Measurements from ENCODE around the gene INAVA.
A peak's percentile ranks its signal among the peaks of the same experiment; 100 is the strongest.

The INAVA gene

DNA sequence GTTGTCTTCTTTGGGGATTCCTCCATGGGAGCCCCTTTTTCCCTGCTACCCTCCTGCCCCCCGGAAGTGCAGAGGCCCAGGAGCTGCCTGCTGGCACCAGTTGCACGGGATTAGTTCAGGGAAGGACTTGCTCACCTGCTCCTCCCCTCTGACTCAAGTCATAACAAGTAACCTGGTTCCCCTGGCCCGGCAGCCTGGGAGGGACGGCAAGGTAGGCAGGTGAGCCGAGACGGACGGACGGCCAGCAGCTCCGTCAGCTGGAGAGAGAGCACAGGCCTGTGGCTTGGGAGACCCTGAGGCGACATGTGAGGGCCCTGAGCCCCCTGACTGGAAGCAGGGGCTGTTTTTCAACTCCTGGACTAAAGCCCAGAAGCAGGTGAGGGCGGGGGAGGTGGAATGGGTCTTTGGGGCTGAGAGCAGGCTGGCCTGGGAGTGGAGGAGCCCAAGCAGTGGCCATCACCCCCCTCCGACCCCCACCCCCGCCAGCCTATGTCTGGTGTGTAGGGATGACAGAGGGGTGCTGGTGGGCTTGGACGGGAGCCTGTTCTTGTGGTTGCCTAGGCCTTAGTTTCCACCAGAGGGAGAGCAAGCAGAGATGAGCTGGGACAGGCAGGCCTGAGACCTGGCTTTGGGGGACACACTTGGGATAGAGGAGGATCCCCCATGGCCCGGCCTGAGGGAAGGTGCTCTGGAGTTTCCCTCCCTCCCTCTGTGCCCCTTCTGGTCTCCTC is at the start of gene INAVA:
Gene INAVA, plus strand, starts transcription at position 189 of the 731 bp plus-strand sequence. CDS start 3,501 bp downstream, outside the sequence.
- H3K27ac ChIP-seq: peak within 1 kb of the TSS; percentile 94
- DNase-seq (ENCODE audit: low read depth, low spot score): peak; percentile 78

DNA sequence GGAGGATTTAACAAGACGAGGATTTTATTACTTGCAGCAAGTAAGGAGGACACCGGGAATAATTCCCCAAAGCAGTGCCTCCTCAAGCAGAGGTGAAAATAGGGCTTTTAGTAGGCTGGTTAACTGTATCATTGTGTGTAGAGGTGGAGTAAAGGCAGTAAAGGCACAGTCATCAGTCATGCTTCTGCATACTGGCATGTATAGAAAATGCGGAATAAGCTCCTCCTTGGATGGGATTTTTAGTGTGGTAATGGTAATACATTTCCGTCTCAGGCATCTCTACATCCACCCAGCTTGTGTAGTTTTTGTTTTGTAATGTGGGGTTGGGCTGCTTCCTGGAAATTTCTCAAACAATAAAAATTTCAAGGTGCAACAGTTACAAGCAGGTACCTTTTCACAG is 49.3 kb upstream of the INAVA start:
- no peak for DNase-seq (ENCODE audit: low read depth, low spot score)
- H3K27ac ChIP-seq: no peak overlapping the region

DNA sequence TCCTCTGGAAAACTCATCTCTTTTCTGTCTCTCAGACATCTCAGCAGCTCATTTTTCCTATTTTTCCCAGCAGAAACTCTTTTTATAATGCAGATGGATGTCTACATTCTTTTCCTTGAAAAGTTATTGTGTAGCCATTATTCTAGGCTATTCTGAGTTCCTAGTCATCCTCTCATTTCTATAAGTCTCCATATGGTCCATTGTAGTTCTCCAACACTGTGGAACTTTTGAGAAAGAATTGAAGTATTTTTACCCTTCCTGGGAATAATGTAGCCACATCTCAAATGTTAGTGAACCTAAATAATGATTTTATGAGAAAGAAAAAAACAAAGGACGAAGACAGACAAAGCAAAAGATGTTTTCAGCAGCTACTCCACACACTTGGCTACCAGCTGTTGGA is 48.3 kb upstream of the INAVA start:
- no peak overlapping the region for H3K27ac ChIP-seq
- DNase-seq (ENCODE audit: low read depth, low spot score): no peak

GRCh38 chr1:200849430-200849829 is 45.3 kb upstream of the INAVA start:
- no peak for DNase-seq (ENCODE audit: low read depth, low spot score)
- no peak overlapping the region for H3K27ac ChIP-seq

- H3K27ac ChIP-seq: peak overlapping the region; percentile 4
- DNase-seq (ENCODE audit: low read depth, low spot score): peak; percentile 16
Observed at GRCh38 chr1:200850554-200850953, 44.1 kb upstream of the INAVA start.

DNA sequence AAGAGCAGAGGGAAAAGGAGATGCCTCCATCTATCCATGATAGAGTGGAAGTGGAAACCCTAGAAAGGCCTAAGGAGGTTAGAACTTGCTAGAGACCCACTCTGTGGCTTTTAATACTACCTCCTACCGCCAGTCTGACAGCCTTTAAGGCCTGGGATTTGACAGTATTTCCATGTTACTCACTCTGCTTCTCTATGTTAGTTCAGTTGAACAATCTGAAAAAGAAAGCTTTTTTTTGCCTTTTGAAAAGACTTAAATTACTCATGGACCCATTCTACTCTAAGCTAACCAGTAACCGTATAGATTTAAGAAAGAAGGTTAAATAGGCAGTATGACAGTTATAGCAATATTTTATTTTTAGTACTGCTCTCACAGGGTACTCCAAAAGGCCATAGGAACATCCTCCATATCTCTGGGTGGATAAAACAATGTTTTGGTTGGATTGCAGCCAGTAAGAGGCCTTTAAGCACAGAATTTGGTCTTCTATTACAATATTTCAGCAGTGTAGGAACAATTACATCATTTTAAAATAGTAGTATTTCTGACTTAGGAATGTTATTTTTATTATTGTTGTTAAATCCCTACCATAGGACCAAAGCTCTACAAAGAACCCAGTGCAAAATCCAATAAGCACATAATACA is 37.9 kb upstream of the INAVA start:
- H3K27ac ChIP-seq: no peak overlapping the region
- DNase-seq (ENCODE audit: low read depth, low spot score): no peak

- DNase-seq (ENCODE audit: low read depth, low spot score): no peak
- H3K27ac ChIP-seq: no peak overlapping the region
Observed at GRCh38 chr1:200857804-200858203, 36.9 kb upstream of the INAVA start.

DNA sequence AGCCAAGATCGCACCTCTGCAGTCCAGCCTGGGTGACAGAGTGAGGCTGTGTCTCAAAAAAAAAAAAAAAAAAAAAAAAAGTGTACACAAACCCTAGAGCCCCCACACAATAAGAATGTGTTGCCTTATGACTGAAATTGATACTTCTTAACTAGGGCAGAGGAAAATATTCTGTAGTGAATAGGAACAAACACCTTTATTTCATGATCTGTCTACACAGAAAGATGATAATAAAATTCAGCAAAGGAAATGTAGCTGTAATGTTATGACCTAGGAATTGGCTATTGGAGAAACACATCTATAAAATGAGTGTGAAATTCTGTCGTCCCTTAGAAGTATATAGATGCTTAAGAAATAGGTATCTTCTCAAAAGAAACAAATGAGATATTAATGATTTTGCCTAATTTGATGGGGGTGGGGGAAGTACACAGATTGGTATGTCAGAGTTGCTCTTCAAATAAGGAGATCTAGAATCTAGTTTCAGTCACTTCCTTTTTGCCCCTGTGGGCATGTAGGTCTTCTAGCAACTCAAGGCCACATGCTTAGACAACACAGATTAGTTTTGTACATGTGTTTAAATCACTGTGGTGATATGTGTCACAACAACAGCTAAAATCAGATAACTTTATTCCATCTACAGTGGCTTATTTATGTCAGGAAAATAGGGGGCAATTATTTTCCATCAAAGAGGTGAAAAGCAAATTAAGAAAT is 32.6 kb upstream of the INAVA start:
- H3K27ac ChIP-seq: no peak overlapping the region
- no peak for DNase-seq (ENCODE audit: low read depth, low spot score)

DNA sequence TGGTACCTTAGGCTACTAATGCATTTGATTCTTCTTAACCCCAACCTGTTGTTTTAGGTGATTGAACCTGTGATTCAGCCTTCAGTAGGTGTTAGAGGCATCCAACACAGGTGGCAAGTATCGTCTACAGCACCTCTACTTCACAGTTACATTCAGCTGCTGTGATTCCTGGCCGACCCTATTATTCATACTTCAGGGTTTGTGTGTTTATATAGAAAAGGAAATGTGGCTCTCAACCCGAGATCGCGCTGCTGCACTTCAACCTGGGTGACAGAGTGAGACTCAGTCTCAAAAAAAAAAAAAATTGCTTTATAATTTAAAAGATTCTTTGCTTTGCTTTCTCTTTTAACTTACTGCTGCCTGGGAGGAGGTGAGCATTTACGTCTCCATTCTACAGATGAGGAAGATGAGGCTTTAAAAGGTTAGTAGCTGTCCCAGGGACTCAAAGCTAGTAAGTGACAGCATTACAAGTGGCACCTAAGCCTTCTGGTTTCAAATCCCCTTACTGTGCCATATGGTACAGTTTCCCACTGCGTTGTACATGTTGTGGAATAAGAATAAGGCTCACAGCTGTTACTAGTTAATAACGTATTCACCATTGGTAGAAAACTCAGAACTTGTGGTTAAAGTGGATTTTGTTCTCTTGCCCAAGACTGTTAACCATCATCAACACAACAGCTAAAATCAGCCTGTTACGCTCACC is 31.8 kb upstream of the INAVA start:
- no peak overlapping the region for H3K27ac ChIP-seq
- DNase-seq (ENCODE audit: low read depth, low spot score): no peak

GRCh38 chr1:200866116-200866515 is 28.6 kb upstream of the INAVA start:
- DNase-seq (ENCODE audit: low read depth, low spot score): no peak
- no peak overlapping the region for H3K27ac ChIP-seq

- DNase-seq (ENCODE audit: low read depth, low spot score): no peak
- H3K27ac ChIP-seq: no peak overlapping the region
Observed at GRCh38 chr1:200866521-200866920, 28.2 kb upstream of the INAVA start.

- DNase-seq (ENCODE audit: low read depth, low spot score): no peak
Observed at GRCh38 chr1:200867018-200867811, 27.5 kb upstream of the INAVA start.

DNA sequence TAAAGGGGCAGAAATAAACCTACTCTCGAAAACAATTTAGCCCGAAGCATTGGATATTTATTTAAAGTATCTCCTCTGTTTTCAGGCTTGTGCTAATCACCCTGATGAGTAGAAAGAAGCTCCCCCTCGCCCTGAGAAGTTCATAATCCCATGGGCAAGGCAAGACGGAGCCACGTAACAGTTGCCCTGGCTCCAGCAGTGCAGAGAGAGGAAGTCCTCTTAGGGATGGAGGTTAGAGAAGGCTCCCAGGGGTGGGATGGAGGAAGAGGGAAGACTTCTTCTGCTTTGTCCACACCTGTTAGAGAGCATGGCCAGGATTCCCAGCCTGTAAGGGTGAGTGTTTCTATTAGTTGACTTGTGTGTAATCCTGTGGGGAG is 25.3 kb upstream of the INAVA start:
- H3K27ac ChIP-seq: no peak overlapping the region
- DNase-seq (ENCODE audit: low read depth, low spot score): no peak

More at GRCh38 chr1:200867018-200867811, 27.5 kb upstream of the INAVA start:
- H3K27ac ChIP-seq: no peak overlapping the region

DNA sequence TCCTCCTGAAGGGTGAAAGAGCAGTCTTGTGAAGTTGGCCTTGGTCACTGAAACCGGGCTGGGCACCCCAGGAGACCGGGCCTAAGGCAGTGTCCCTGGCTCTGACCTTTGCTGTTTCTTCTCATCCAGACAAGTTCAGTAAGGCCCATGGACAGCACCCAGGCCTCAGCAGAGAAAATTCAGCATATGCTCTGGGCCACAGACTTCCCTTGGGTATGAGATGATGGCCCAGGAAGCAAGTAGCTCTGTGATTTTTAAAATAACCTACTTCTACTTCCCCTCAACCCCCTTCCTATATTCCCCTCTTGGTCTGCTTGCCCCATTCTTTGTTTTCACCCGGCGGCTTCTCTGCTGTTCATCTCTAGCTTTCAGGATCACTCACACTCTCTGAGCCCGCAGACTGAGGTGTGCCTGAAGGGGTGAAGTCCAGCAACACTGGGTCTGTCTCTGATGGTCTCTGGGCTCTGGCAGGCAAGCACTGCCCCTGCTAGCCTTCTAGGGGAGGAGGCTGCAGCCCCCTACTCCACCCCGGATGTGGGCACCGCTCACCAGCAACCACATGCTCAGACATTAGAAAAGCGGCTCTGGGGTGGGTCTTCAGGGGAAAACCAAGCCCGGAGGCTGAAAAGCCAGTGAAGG is 24.8 kb upstream of the INAVA start:
- no peak for DNase-seq (ENCODE audit: low read depth, low spot score)
- no peak overlapping the region for H3K27ac ChIP-seq

GRCh38 chr1:200872446-200873115 is 22.1 kb upstream of the INAVA start, which contains the start of gene GPR25:
TSS of gene GPR25 (plus strand) at chr1:200872981. CDS start at chr1:200873038, 57 bp downstream.
- H3K27ac ChIP-seq: no peak within 1 kb of the TSS
- DNase-seq (ENCODE audit: low read depth, low spot score): no peak

GRCh38 chr1:200873116-200873670 is 21.5 kb upstream of the INAVA start:
- H3K27ac ChIP-seq: no peak overlapping the region

GRCh38 chr1:200873671-200874397 is 20.9 kb upstream of the INAVA start:
- no peak overlapping the region for H3K27ac ChIP-seq
- DNase-seq (ENCODE audit: low read depth, low spot score): no peak

More at GRCh38 chr1:200873116-200873670, 21.5 kb upstream of the INAVA start:
- no peak for DNase-seq (ENCODE audit: low read depth, low spot score)

- DNase-seq (ENCODE audit: low read depth, low spot score): no peak
- H3K27ac ChIP-seq: no peak overlapping the region
Observed at GRCh38 chr1:200874694-200875093, 20.0 kb upstream of the INAVA start.
